ENCODE measurements around the gene DBP.

Gene DBP

DNA sequence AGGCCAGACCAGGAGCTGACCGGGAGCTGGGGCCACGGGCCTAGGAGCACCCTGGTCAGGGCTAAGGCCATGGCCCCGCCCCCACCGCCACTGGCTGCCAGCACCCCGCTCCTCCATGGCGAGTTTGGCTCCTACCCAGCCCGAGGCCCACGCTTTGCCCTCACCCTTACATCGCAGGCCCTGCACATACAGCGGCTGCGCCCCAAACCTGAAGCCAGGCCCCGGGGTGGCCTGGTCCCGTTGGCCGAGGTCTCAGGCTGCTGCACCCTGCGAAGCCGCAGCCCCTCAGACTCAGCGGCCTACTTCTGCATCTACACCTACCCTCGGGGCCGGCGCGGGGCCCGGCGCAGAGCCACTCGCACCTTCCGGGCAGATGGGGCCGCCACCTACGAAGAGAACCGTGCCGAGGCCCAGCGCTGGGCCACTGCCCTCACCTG is 11.3 kb downstream of the DBP start:
- Histone ChIP-seq H3K27ac (ENCODE audit: low read depth, low read length) (no peak overlapping the region), H3K4me3 (ENCODE audit: low read depth, low read length) (no peak overlapping the region), H3K27me3 (ENCODE audit: insufficient read depth, low read length) (no peaks in the 10 kb centered on the region), H2AFZ (ENCODE audit: low read length, unreplicated experiment) (no peak overlapping the region), H3K4me1 (ENCODE audit: control insufficient read depth, insufficient read depth, low read length, unreplicated experiment) (peaks cover 7% of the 10 kb centered on the region), H3K36me3 (ENCODE audit: insufficient read depth, low read length) (no peaks in the 10 kb centered on the region), H3K79me2 (ENCODE audit: control insufficient read depth, insufficient read depth, low read length, unreplicated experiment) (peaks cover 3% of the 10 kb centered on the region)

DNA sequence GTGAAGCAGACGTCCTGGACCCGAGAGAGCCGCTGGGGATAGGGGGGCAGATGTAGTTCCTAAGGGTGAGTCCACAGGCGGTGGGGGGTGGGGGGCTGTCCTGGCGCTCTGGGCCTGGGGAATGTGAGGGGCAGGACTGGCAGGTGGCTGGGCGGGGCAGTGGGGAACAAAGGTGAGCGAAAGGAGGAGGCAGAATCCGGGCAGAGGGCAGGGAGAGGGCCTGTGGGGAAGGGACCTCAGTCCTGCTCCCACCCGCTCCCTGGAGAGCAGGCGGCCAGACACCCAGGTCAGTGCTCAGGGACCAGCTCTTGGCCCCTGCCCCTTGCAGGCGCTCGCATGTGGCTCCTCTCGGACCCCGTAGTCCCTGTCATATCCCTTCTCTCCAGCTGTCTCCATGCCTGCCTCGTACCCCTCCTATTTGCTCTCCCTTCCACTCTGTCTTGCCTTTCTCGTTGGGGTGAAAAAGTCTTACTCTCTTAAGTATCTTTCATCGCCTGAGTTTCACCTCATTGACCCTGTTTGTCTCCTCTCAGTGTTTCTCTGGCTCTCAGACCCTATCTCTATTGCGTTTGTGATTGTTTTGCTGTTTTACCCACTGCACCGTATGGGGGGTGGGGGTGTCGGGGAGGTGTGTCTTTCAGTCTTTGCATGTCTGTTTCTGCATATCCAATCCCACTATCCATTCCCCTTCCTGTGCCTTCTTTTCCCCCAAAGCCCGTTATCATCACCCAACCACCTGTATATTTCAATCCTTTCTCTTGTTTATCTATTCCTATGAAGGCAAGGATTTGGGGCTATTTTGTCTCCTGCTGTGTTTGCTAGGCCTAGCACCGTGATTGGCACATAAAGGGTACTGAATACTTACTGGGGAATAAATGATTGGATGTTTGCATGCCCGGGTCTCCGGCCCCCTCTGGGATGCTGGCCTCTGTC is 12.1 kb downstream of the DBP start:
- H3K79me2 ChIP-seq (ENCODE audit: control insufficient read depth, insufficient read depth, low read length, unreplicated experiment) = peaks cover 6% of the 10 kb centered on the region
- H3K4me1 ChIP-seq (ENCODE audit: control insufficient read depth, insufficient read depth, low read length, unreplicated experiment) = peaks cover 11% of the 10 kb centered on the region
- H2AFZ ChIP-seq (ENCODE audit: low read length, unreplicated experiment) = no peak overlapping the region
- H3K27ac ChIP-seq (ENCODE audit: low read depth, low read length) = no peak overlapping the region
- H3K36me3 ChIP-seq (ENCODE audit: insufficient read depth, low read length) = no peaks in the 10 kb centered on the region
- no peak overlapping the region for H3K4me3 ChIP-seq (ENCODE audit: low read depth, low read length)
- H3K27me3 ChIP-seq (ENCODE audit: insufficient read depth, low read length) = no peaks in the 10 kb centered on the region

GRCh38 chr19:48624067-48624594 is 13.0 kb downstream of the DBP start:
- Histone ChIP-seq H3K27ac (ENCODE audit: low read depth, low read length) (peak overlapping the region; percentile 53; the same call in 1 of the 2 replicates), H3K4me1 (ENCODE audit: control insufficient read depth, insufficient read depth, low read length, unreplicated experiment) (peaks cover 12% of the 10 kb centered on the region), H3K27me3 (ENCODE audit: insufficient read depth, low read length) (no peaks in the 10 kb centered on the region), H3K4me3 (ENCODE audit: low read depth, low read length) (peak overlapping the region; percentile 74), H2AFZ (ENCODE audit: low read length, unreplicated experiment) (no peak overlapping the region), H3K79me2 (ENCODE audit: control insufficient read depth, insufficient read depth, low read length, unreplicated experiment) (peaks cover 12% of the 10 kb centered on the region), H3K36me3 (ENCODE audit: insufficient read depth, low read length) (no peaks in the 10 kb centered on the region)

- H3K4me1 ChIP-seq (ENCODE audit: control insufficient read depth, insufficient read depth, low read length, unreplicated experiment) = peaks cover 12% of the 10 kb centered on the region
- peak overlapping the region; percentile 53 for H3K27ac ChIP-seq (ENCODE audit: low read depth, low read length)
- H3K79me2 ChIP-seq (ENCODE audit: control insufficient read depth, insufficient read depth, low read length, unreplicated experiment) = peaks cover 16% of the 10 kb centered on the region
- no peaks in the 10 kb centered on the region for H3K36me3 ChIP-seq (ENCODE audit: insufficient read depth, low read length)
- H2AFZ ChIP-seq (ENCODE audit: low read length, unreplicated experiment) = peak overlapping the region; percentile 59
- H3K27me3 ChIP-seq (ENCODE audit: insufficient read depth, low read length) = no peaks in the 10 kb centered on the region
- peak overlapping the region; percentile 74 for H3K4me3 ChIP-seq (ENCODE audit: low read depth, low read length)
These were observed 13.6 kb downstream of the DBP start for GRCh38 chr19:48623556-48624066.

DNA sequence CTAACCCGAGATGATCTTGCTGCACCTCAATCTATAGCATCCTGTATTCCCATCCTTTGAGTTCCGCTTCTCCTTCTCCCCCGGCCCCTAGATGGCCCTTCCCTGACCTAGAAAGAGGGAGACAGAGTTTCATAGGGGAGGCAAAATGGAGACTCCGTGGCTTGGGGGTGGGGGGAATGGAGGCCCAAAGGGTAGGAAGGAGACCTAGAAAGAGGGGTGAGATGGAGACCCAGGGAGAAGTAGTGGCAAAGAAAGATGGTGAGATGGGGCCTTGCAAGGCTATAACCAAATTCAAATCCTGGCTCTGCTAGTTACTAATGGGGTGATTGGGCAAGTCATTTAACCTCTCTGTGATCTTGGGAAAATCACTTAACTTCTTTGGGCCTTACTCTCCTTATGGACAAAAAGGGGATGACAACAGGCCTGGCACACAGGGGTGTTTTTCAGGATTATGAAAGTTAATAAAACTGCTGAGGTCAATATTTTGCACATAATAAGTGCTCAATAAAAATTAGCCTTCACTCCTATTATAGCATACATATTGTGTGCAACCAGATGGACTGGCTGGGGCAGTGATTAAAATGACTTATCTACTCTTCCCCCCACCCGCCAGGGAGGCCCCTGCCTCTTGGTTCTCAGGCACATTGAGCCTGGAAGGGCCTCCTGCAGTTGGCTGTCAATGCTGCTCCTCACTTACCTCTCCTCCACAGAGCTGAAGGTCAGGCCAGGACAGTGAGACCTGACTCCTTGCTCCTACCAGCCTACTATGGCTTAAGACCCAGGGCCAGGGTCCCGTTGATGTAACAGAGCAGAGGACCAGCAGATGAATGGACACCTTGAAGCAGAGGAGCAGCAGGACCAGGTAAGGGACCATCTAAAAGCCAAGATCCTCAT is 17.2 kb downstream of the DBP start:
- Histone ChIP-seq H3K36me3 (ENCODE audit: insufficient read depth, low read length) (peaks cover 18% of the 10 kb centered on the region; the same call in 1 of the 2 replicates), H2AFZ (ENCODE audit: low read length, unreplicated experiment) (no peak overlapping the region), H3K27me3 (ENCODE audit: insufficient read depth, low read length) (no peaks in the 10 kb centered on the region), H3K27ac (ENCODE audit: low read depth, low read length) (peak overlapping the region; percentile 88), H3K4me3 (ENCODE audit: low read depth, low read length) (peak overlapping the region; percentile 94), H3K4me1 (ENCODE audit: control insufficient read depth, insufficient read depth, low read length, unreplicated experiment) (peaks cover 17% of the 10 kb centered on the region), H3K79me2 (ENCODE audit: control insufficient read depth, insufficient read depth, low read length, unreplicated experiment) (peaks cover 44% of the 10 kb centered on the region)

GRCh38 chr19:48618916-48619691 is 18.1 kb downstream of the DBP start, which contains the start of the genes RPL18 and SPHK2:
Gene RPL18, minus strand, starts transcription at chr19:48619178. Its CDS starts 35 bp downstream, at chr19:48619143.
Gene SPHK2, plus strand, starts transcription at chr19:48619506. Its CDS starts 1,009 bp downstream, at chr19:48620515.
- peaks cover 18% of the 10 kb centered on the region; the same call in 1 of the 2 replicates for H3K36me3 ChIP-seq (ENCODE audit: insufficient read depth, low read length)
- H2AFZ ChIP-seq (ENCODE audit: low read length, unreplicated experiment) = no peak within 1 kb of the TSS
- H3K4me3 ChIP-seq (ENCODE audit: low read depth, low read length) = peak within 1 kb of the TSS; percentile 94
- H3K27me3 ChIP-seq (ENCODE audit: insufficient read depth, low read length) = no peaks in the 10 kb centered on the region
- peaks cover 44% of the 10 kb centered on the region for H3K79me2 ChIP-seq (ENCODE audit: control insufficient read depth, insufficient read depth, low read length, unreplicated experiment)
- H3K4me1 ChIP-seq (ENCODE audit: control insufficient read depth, insufficient read depth, low read length, unreplicated experiment) = peaks cover 17% of the 10 kb centered on the region
- peak within 1 kb of the TSS; percentile 88 for H3K27ac ChIP-seq (ENCODE audit: low read depth, low read length)

DNA sequence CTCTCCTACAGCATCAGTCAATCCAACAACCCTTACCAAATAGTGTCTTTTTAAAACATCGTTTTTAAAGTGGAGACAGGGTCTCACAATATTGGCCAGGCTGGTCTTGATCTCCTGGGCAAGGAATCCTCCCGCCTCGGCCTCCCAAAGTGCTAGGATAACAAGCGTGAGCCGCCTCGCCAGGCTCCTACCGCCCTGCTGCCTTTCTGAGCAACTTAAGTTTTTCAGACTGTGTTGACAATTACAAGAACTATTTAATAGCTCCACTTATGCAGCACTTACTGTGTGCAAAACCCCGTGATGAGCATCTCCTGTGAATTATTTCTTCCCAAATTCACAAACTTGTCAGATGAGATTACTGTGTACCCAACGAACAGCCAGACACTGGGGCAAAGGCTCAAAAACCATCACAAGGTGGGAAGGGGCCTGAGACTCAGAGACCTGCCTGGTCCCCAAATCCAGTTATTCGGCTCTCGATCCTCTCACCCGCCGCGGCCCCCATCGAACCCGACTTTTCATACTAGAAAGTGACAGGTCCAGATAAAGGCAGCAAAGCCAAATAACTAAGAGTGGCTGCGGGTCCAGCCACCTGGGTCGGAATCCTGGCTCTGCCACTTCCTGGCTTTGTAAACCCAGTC is 18.8 kb downstream of the DBP start:
- H3K36me3 ChIP-seq (ENCODE audit: insufficient read depth, low read length) = peaks cover 18% of the 10 kb centered on the region; the same call in 1 of the 2 replicates
- H3K4me3 ChIP-seq (ENCODE audit: low read depth, low read length) = peak overlapping the region; percentile 94
- peaks cover 44% of the 10 kb centered on the region for H3K79me2 ChIP-seq (ENCODE audit: control insufficient read depth, insufficient read depth, low read length, unreplicated experiment)
- H3K27ac ChIP-seq (ENCODE audit: low read depth, low read length) = peak overlapping the region; percentile 88
- no peaks in the 10 kb centered on the region for H3K27me3 ChIP-seq (ENCODE audit: insufficient read depth, low read length)
- peaks cover 13% of the 10 kb centered on the region for H3K4me1 ChIP-seq (ENCODE audit: control insufficient read depth, insufficient read depth, low read length, unreplicated experiment)
- H2AFZ ChIP-seq (ENCODE audit: low read length, unreplicated experiment) = no peak overlapping the region

- H2AFZ ChIP-seq (ENCODE audit: low read length, unreplicated experiment) = no peak overlapping the region
- H3K27ac ChIP-seq (ENCODE audit: low read depth, low read length) = no peak overlapping the region
- peaks cover 18% of the 10 kb centered on the region; the same call in 1 of the 2 replicates for H3K36me3 ChIP-seq (ENCODE audit: insufficient read depth, low read length)
- H3K4me3 ChIP-seq (ENCODE audit: low read depth, low read length) = peak overlapping the region; percentile 94
- peaks cover 10% of the 10 kb centered on the region for H3K4me1 ChIP-seq (ENCODE audit: control insufficient read depth, insufficient read depth, low read length, unreplicated experiment)
- H3K79me2 ChIP-seq (ENCODE audit: control insufficient read depth, insufficient read depth, low read length, unreplicated experiment) = peaks cover 43% of the 10 kb centered on the region
- no peaks in the 10 kb centered on the region for H3K27me3 ChIP-seq (ENCODE audit: insufficient read depth, low read length)
These were observed 19.8 kb downstream of the DBP start for GRCh38 chr19:48617146-48617937.

All from ACC112 (cell line).